Heart right ventricle (tissue), 16 donors: ENCODE measurements around the gene GHRHR. TPM values are rescaled to one million over a fixed set of nuclear protein-coding genes. Genes with fewer than 3 reads are reported as not detected.
A peak's percentile ranks its signal among the peaks of the same experiment; 100 is the strongest.

ENCODE experiments used
- ATAC-seq, 8 donors: fragments of 200-7000 bp; cut with Tn5 transposase; one replicate each; pipeline ENCODE4 v1.9.1; 2020; ENCODE audit warnings: mild to moderate bottlenecking in 8 of 8, moderate library complexity in 8 of 8, moderate number of reproducible peaks in 1 of 8
- DNase-seq, 2 donors: peaks; one replicate each; pipeline ENCODE4 v3.0.0-alpha.2; 2020
- H3K27ac ChIP-seq, 10 donors: fragments of 200-600 bp; sonication (generic) in 2 of 10; one replicate each; pipeline versions ENCODE4 v1.5.0 to v1.8.0; 2020 to 2022; ENCODE audit warnings: mild to moderate bottlenecking in 3 of 10
- H3K27me3 ChIP-seq, 7 donors: fragments of 200-600 bp; one replicate each; pipeline ENCODE4 v1.8.0; 2021 to 2022; ENCODE audit warnings: mild to moderate bottlenecking in 2 of 7
- H3K36me3 ChIP-seq, 9 donors: fragments of 200-600 bp; sonication (generic) in 1 of 9; one replicate each; pipeline versions ENCODE4 v1.5.0 to v1.8.0; 2020 to 2022; ENCODE audit warnings: mild to moderate bottlenecking in 2 of 9
- H3K4me1 ChIP-seq, 9 donors: fragments of 200-600 bp; sonication (generic) in 1 of 9; one replicate each; pipeline versions ENCODE4 v1.5.0 to v1.8.0; 2020 to 2022; ENCODE audit warnings: mild to moderate bottlenecking in 4 of 9
- H3K4me3 ChIP-seq, 10 donors: fragments of 200-600 bp; sonication (generic) in 2 of 10; one replicate each; pipeline versions ENCODE4 v1.5.0 to v1.8.0; 2020 to 2022; ENCODE audit warnings: mild to moderate bottlenecking in 7 of 10, moderate library complexity in 2 of 10
- H3K9me3 ChIP-seq, 11 donors: fragments of 200-600 bp in 10 of 11; sonication (generic) in 2 of 11; one replicate each; pipeline versions ENCODE4 v1.5.0 to v1.8.0; 2013 to 2022; ENCODE audit warnings: mild to moderate bottlenecking in 2 of 11, control low read depth in 1 of 11, moderate library complexity in 1 of 11
- CTCF ChIP-seq, 9 donors: fragments of 200-600 bp; sonication (generic) in 2 of 9; IDR thresholded peaks; one replicate each; pipeline versions ENCODE4 v1.5.0 to v1.8.0; 2021 to 2022; ENCODE audit warnings: antibody characterized with exemption in 9 of 9, mild to moderate bottlenecking in 5 of 9, moderate library complexity in 1 of 9
- WGBS, 2 donors: extraction: QIAGEN DNeasy Blood & Tissue Kit; methylation state at CpG; one replicate each; pipeline ENCODE4 v1.1.7; 2013; ENCODE audit warnings: inconsistent platforms in 1 of 2; 5-methylcytosine and 5-hydroxymethylcytosine counted together
- intact Hi-C, 10 donors: fragments of 100-400 bp; cut with DNase I; formaldehyde crosslinking; loops; one replicate each; pipeline versions ENCODE4 v1.11.1 to v1.14.2; 2022
- polyA plus RNA-seq, 2 donors: library from polyadenylated mRNA; stranded (reverse); fragments of 200-250 nt; gene quantifications; one replicate each; pipeline ENCODE4 v1.2.3, GENCODE V29; 2013
- total RNA-seq, 10 donors: library from RNA; stranded (reverse); fragmentation: NEBNext Ultra II Directional in 3 of 10; extraction: Animal tissue kit (Norgen Biotek cat#: 25700) in 3 of 10; gene quantifications; one replicate each; pipeline versions ENCODE4 v1.2.1 to v1.2.4, GENCODE V29; 2021 to 2023
- donor health status: Arrhythmogenic right ventricular cardiomyopathy.
- donor health status: ischemic (EF 13 %, LVEDD 7.1; RV severe dilation, severe dysfunction).
- donor health status: healthy with polysubstance abuse.
- donor health status: DM: no; HTN: yes; CAD: no.
- donor health status: DM: no; HTN: no; CAD: no.
- donor health status: ischemic (EF 25% LVEDD 6.9; RV normal size, moderate dysfunction).
- donor health status: ischemic (EF 25% LVEDD 5.7; RV mildly dilated, moderate dysfunction).
- donor health status: healthy.
- donor health status: DM: yes; HTN: yes; CAD: no.
- donor health status: Ischemic cardiomyopathy.
- donor health status: ischemic (EF 35%, LVEDD 5.7; RV mildly dilated, moderate dysfunction).
- donor health status: nonischemic (EF 11% LVEDD 7.7; RV severe dilation, severe dysfunction).
- donor health status: DM: yes; HTN: yes; CAD: no.
- donor health status: PGD.
- donor health status: ischemic (EF 29% LVEDD 5.4; RV normal size, mild dysfunction).
- donor health status: nonischemic (EF 23%, LVEDD 6.1; RV moderate dilation, normal function).

The GHRHR gene
- total and polyA plus RNA-seq, 12 donors: not detected

GRCh38 chr7:31022726-31023125 lies 59.0 kb downstream of the GHRHR start:
- peaks cover 0 to 15% (median 0%) of the 10 kb centered on the region in 7 donors for H3K27me3 ChIP-seq
- H3K27ac ChIP-seq: no peak overlapping the region
- ATAC-seq: no peak
- H3K9me3 ChIP-seq: no peaks in the 10 kb centered on the region
- H3K4me3 ChIP-seq: no peak overlapping the region
- intact Hi-C loops: no loop called here
- DNase-seq: no peak
- no peaks in the 10 kb centered on the region for H3K36me3 ChIP-seq
- H3K4me1 ChIP-seq: peaks cover 0 to 14% (median 6%) of the 10 kb centered on the region in 9 donors
- TF ChIP-seq CTCF (IDR thresholded peaks at IDR 0.05): no peak
- WGBS, 2 donors: 81 to 90% methylated on average over 3 of the region's 3 CpGs

- DNase-seq: no peak
- Histone ChIP-seq H3K4me1 (peaks cover 0 to 15% (median 6%) of the 10 kb centered on the region in 9 donors), H3K27me3 (peaks cover 0 to 18% (median 0%) of the 10 kb centered on the region in 7 donors), H3K36me3 (no peaks in the 10 kb centered on the region), H3K27ac (no peak overlapping the region), H3K9me3 (no peaks in the 10 kb centered on the region), H3K4me3 (no peak overlapping the region)
- intact Hi-C loops: no loop called here
- ATAC-seq: no peak
- 90 to 93% methylated on average over 5 of the region's 5 CpGs for WGBS, 2 donors
- no peak for TF ChIP-seq CTCF (IDR thresholded peaks at IDR 0.05)
Observed at GRCh38 chr7:31023877-31024276, 60.1 kb downstream of the GHRHR start.

- no peaks in the 10 kb centered on the region for H3K9me3 ChIP-seq
- peaks cover 0 to 18% (median 0%) of the 10 kb centered on the region in 7 donors for H3K27me3 ChIP-seq
- TF ChIP-seq CTCF (IDR thresholded peaks at IDR 0.05): no peak
- H3K36me3 ChIP-seq: no peaks in the 10 kb centered on the region
- DNase-seq (peak; percentile 32 to 44), ATAC-seq (peak in 7 of 8 donors; percentile 44 to 81 (median 74))
- 34 to 36% methylated on average over 20 of the region's 20 CpGs for WGBS, 2 donors
- intact Hi-C loops: no loop called here
- peak overlapping the region in 2 of 10 donors; percentile 14 to 18 for H3K4me3 ChIP-seq
- peak overlapping the region in 8 of 10 donors; percentile 4 to 59 (median 28) for H3K27ac ChIP-seq
- peaks cover 0 to 15% (median 6%) of the 10 kb centered on the region in 9 donors for H3K4me1 ChIP-seq
Observed at GRCh38 chr7:31027161-31027965, 63.6 kb downstream of the GHRHR start.

GRCh38 chr7:31028006-31028405 lies 64.3 kb downstream of the GHRHR start:
- ATAC-seq: no peak
- Histone ChIP-seq H3K4me3 (no peak overlapping the region), H3K9me3 (no peaks in the 10 kb centered on the region), H3K27me3 (peaks cover 0 to 18% (median 0%) of the 10 kb centered on the region in 7 donors), H3K4me1 (peaks cover 0 to 15% (median 6%) of the 10 kb centered on the region in 9 donors), H3K36me3 (no peaks in the 10 kb centered on the region), H3K27ac (peak overlapping the region in 2 of 10 donors; percentile 21 to 59)
- no peak for DNase-seq
- intact Hi-C loops: no loop called here
- no peak for TF ChIP-seq CTCF (IDR thresholded peaks at IDR 0.05)
- WGBS, 2 donors: 79 to 86% methylated on average over 5 of the region's 5 CpGs
